K562 (cell line): ENCODE measurements around the gene DMWD.
"Not testable (repeated sequence)": the region's sequence is repeated elsewhere in the genome, so short reads cannot be mapped to it uniquely, and the experiment has no call there.

Source experiments
- ELK1 ChIP-seq: sonication (generic); formaldehyde crosslinking; IDR thresholded peaks from 2 replicates; pipeline ENCODE4 v1.8.1; 2022; ENCODE audit warnings: missing genetic modification reagents
- KLF10 ChIP-seq: fragments of 250-450 bp; sonication (Bioruptor Pico); IDR thresholded peaks from 2 replicates; pipeline ENCODE4 v1.6.1; 2021; ENCODE audit warnings: matching md5 sums
- SPI1 ChIP-seq: IDR thresholded peaks from 2 replicates; pipeline ENCODE4 v1.6.1; 2011; ENCODE audit warnings: low read depth, low read length, control low read depth, borderline replicate concordance
- SREBF2 ChIP-seq: sonication (generic); formaldehyde crosslinking; IDR thresholded peaks from 2 replicates; pipeline ENCODE4 v1.4.0; 2020; ENCODE audit warnings: mild to moderate bottlenecking, missing genetic modification reagents
- STAG1 ChIP-seq: sonication (generic); formaldehyde crosslinking; IDR thresholded peaks from 2 replicates; pipeline ENCODE4 v1.5.0; 2020; ENCODE audit warnings: missing genetic modification reagents, borderline replicate concordance
- ZNF639 ChIP-seq, 2 experiments: fragments of 200-800 bp in 1 of 2; sonication (Bioruptor generic) in 1 of 2; sonication (generic) in 1 of 2; formaldehyde crosslinking in 1 of 2; IDR thresholded peaks in 1 of 2; conservative IDR thresholded peaks in 1 of 2; 2 replicates each; pipeline versions ENCODE4 v1.5.0 to v1.6.1; 2016 to 2020; ENCODE audit warnings: missing compliant biosample characterization in 1 of 2, missing genetic modification characterization in 1 of 2, missing genetic modification reagents in 1 of 2

- TF ChIP-seq ZNF639 (CRISPR knock-in tag; conservative IDR thresholded peaks at IDR 0.05 in 1 of 2, IDR thresholded peaks at IDR 0.05 in 1 of 2); KLF10 (CRISPR knock-in tag); STAG1 (CRISPR knock-in tag); ELK1 (CRISPR knock-in tag); SPI1; SREBF2: not testable (repeated sequence)
These were observed 41.2 kb downstream of the DMWD start for GRCh38 chr19:45751483-45751882.
